ENCODE data around the gene ZNF446. TPM values are rescaled to one million over a fixed set of nuclear protein-coding genes. Genes with fewer than 3 reads are reported as not detected.

Gene ZNF446
- total and polyA plus RNA-seq, 9 donors: 1.9 to 24.9 (median 18.6) TPM

- no peaks in the 10 kb centered on the region for H3K9me3 ChIP-seq
- no peak for DNase-seq
- intact Hi-C loops (cut with DNase I): no loop called here
- no peaks in the 10 kb centered on the region for H3K27me3 ChIP-seq
- no peaks in the 10 kb centered on the region for H3K36me3 ChIP-seq
- 70 to 76% (median 76%) methylated on average over 3 of the region's 3 CpGs for WGBS, 3 donors
- no peak overlapping the region for H3K27ac ChIP-seq
- H3K4me1 ChIP-seq (ENCODE audit: insufficient read depth): no peaks in the 10 kb centered on the region
- no peak overlapping the region for H3K4me3 ChIP-seq
- TF ChIP-seq POLR2A (IDR thresholded peaks at IDR 0.05): no peak
- TF ChIP-seq, protein P1, sequence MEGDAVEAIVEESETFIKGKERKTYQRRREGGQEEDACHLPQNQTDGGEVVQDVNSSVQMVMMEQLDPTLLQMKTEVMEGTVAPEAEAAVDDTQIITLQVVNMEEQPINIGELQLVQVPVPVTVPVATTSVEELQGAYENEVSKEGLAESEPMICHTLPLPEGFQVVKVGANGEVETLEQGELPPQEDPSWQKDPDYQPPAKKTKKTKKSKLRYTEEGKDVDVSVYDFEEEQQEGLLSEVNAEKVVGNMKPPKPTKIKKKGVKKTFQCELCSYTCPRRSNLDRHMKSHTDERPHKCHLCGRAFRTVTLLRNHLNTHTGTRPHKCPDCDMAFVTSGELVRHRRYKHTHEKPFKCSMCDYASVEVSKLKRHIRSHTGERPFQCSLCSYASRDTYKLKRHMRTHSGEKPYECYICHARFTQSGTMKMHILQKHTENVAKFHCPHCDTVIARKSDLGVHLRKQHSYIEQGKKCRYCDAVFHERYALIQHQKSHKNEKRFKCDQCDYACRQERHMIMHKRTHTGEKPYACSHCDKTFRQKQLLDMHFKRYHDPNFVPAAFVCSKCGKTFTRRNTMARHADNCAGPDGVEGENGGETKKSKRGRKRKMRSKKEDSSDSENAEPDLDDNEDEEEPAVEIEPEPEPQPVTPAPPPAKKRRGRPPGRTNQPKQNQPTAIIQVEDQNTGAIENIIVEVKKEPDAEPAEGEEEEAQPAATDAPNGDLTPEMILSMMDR (IDR thresholded peaks at IDR 0.05): no peak
- TF ChIP-seq EP300 (IDR thresholded peaks at IDR 0.05): no peak
Measured at GRCh38 chr19:58529405-58529804, 53.3 kb downstream of the ZNF446 start.

Small RNAs within 50 kb of the gene (small RNA-seq; reads per million reads assigned to genes)
- gene RN7SL693P (not detected), gene RNU6-1337P (not detected)

Other genes starting within 250 kb of the ZNF446 start
- gene ZNF544, start 247.4 kb upstream of the ZNF446 start, total RNA-seq: 10 to 100 TPM; 20.8 to 39.8 (median 37.5) TPM
- 10 to 100 TPM; 16.8 to 18.3 TPM for gene ZNF544, start 247.4 kb upstream of the ZNF446 start, polyA plus RNA-seq
- gene ZNF8, start 197.4 kb upstream of the ZNF446 start, total RNA-seq: 10 to 100 TPM in 1 of 7 donors, 1 to 10 TPM in 6; 4.8 to 10.6 (median 8.0) TPM
- gene ZNF8, start 197.4 kb upstream of the ZNF446 start, polyA plus RNA-seq: 1 to 10 TPM; 2.7 to 4.2 TPM
- gene ERVK3-1, start 171.0 kb upstream of the ZNF446 start, total RNA-seq: 10 to 100 TPM; 26.9 to 37.6 (median 29.9) TPM
- gene ERVK3-1, start 171.0 kb upstream of the ZNF446 start, polyA plus RNA-seq: 10 to 100 TPM; 27.4 to 52.5 TPM
- 1 to 10 TPM; 2.2 to 6.1 (median 4.5) TPM for gene ZSCAN22, start 149.4 kb upstream of the ZNF446 start, total RNA-seq
- gene ZSCAN22, start 149.4 kb upstream of the ZNF446 start, polyA plus RNA-seq: 1 to 10 TPM; 1.1 to 2.3 TPM
- gene A1BG, start 122.9 kb upstream of the ZNF446 start, total RNA-seq: 10 to 100 TPM in 2 of 7 donors, 1 to 10 TPM in 5; 2.6 to 32.4 (median 4.8) TPM
- gene A1BG, start 122.9 kb upstream of the ZNF446 start, polyA plus RNA-seq: 10 to 100 TPM in 1 of 2 donors, under 1 TPM in 1; 0.38 to 11.8 TPM
- 1 to 10 TPM; 2.5 to 6.5 (median 3.4) TPM for gene ZNF497, start 113.6 kb upstream of the ZNF446 start, total RNA-seq
- 1 to 10 TPM in 1 of 2 donors, under 1 TPM in 1; 0.30 to 2.2 TPM for gene ZNF497, start 113.6 kb upstream of the ZNF446 start, polyA plus RNA-seq
- 1 to 10 TPM; 1.4 to 3.2 (median 2.7) TPM for gene ZNF837, start 95.3 kb upstream of the ZNF446 start, total RNA-seq
- gene ZNF837, start 95.3 kb upstream of the ZNF446 start, polyA plus RNA-seq: 1 to 10 TPM in 1 of 2 donors, not detected in 1; 2.3 TPM
- 1,000 to 10,000 TPM; 1,875 to 5,180 (median 2,346) TPM for gene RPS5, start 89.1 kb upstream of the ZNF446 start, total RNA-seq
- gene RPS5, start 89.1 kb upstream of the ZNF446 start, polyA plus RNA-seq: 1,000 to 10,000 TPM in 1 of 2 donors, 100 to 1,000 TPM in 1; 715 to 3,775 TPM
- not detected for gene RNF225, start 80.7 kb upstream of the ZNF446 start, total RNA-seq
- gene RNF225, start 80.7 kb upstream of the ZNF446 start, polyA plus RNA-seq: not detected
- gene ZNF584, start 67.7 kb upstream of the ZNF446 start, total RNA-seq: 10 to 100 TPM; 12.6 to 24.3 (median 22.0) TPM
- 10 to 100 TPM; 11.0 to 12.0 TPM for gene ZNF584, start 67.7 kb upstream of the ZNF446 start, polyA plus RNA-seq
- 10 to 100 TPM in 2 of 7 donors, 1 to 10 TPM in 5; 6.2 to 12.5 (median 8.6) TPM for gene ZNF132, start 36.2 kb upstream of the ZNF446 start, total RNA-seq
- gene ZNF132, start 36.2 kb upstream of the ZNF446 start, polyA plus RNA-seq: 1 to 10 TPM; 3.3 to 5.9 TPM
- gene ZNF324B, start 24.7 kb upstream of the ZNF446 start, total RNA-seq: 10 to 100 TPM in 1 of 7 donors, 1 to 10 TPM in 6; 4.7 to 11.4 (median 8.5) TPM
- 1 to 10 TPM; 4.2 to 4.7 TPM for gene ZNF324B, start 24.7 kb upstream of the ZNF446 start, polyA plus RNA-seq
- gene ZNF324, start 9.3 kb upstream of the ZNF446 start, total RNA-seq: 10 to 100 TPM; 14.2 to 20.2 (median 18.6) TPM
- gene ZNF324, start 9.3 kb upstream of the ZNF446 start, polyA plus RNA-seq: 1 to 10 TPM; 3.9 to 8.7 TPM
- 10 to 100 TPM in 4 of 7 donors, 1 to 10 TPM in 3; 6.5 to 14.8 (median 11.1) TPM for gene SLC27A5, start 35.6 kb downstream of the ZNF446 start, total RNA-seq
- gene SLC27A5, start 35.6 kb downstream of the ZNF446 start, polyA plus RNA-seq: 10 to 100 TPM in 1 of 2 donors, under 1 TPM in 1; 0.70 to 14.2 TPM
- 10 to 100 TPM in 5 of 7 donors, 1 to 10 TPM in 2; 8.1 to 23.3 (median 17.3) TPM for gene ZBTB45, start 43.5 kb downstream of the ZNF446 start, total RNA-seq
- gene ZBTB45, start 43.5 kb downstream of the ZNF446 start, polyA plus RNA-seq: 10 to 100 TPM in 1 of 2 donors, 1 to 10 TPM in 1; 1.1 to 11.6 TPM
- gene TRIM28, start 67.7 kb downstream of the ZNF446 start, total RNA-seq: 100 to 1,000 TPM; 193 to 505 (median 348) TPM
- gene TRIM28, start 67.7 kb downstream of the ZNF446 start, polyA plus RNA-seq: 100 to 1,000 TPM; 270 to 294 TPM
- gene CHMP2A, start 78.8 kb downstream of the ZNF446 start, total RNA-seq: 100 to 1,000 TPM in 2 of 7 donors, 10 to 100 TPM in 5; 54.2 to 105 (median 96.1) TPM
- 100 to 1,000 TPM; 137 to 143 TPM for gene CHMP2A, start 78.8 kb downstream of the ZNF446 start, polyA plus RNA-seq
- 10 to 100 TPM; 13.8 to 75.0 (median 62.6) TPM for gene UBE2M, start 82.3 kb downstream of the ZNF446 start, total RNA-seq
- gene UBE2M, start 82.3 kb downstream of the ZNF446 start, polyA plus RNA-seq: 100 to 1,000 TPM in 1 of 2 donors, 10 to 100 TPM in 1; 43.8 to 110 TPM
- gene MZF1, start 97.0 kb downstream of the ZNF446 start, total RNA-seq: 10 to 100 TPM; 26.2 to 48.0 (median 30.6) TPM
- gene MZF1, start 97.0 kb downstream of the ZNF446 start, polyA plus RNA-seq: 10 to 100 TPM; 10.8 to 32.5 TPM